Measurements from ENCODE around the gene SCYGR4.
"Not testable (repeated sequence)": the region's sequence is repeated elsewhere in the genome, so short reads cannot be mapped to it uniquely, and the experiment has no call there.

SCYGR4 gene

DNA sequence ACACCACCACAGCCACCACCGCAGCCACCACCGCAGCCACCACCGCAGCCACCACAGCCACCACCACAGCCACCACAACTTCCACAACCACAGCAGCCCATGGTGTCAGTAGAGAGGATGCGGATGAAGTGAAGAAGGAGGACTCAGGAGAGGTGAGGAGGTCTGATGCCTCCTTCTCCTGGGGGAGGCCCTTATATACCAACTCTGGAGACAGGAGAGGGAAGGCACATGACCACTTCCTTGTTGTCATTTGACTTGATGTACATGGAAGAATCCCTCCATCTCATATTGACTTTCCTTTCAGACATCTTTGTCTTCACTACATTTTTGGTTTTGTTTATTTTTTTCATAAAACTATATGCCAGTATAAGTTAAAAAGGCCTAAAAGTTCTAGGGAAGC, 2.6 kb upstream of the SCYGR4 start, which contains the start of gene SCYGR3:
TSS of gene SCYGR3 (minus strand) at position 101 of the 400 bp plus-strand sequence. CDS start at position 101, 0 bp downstream.
- DNase-seq, result no peak

DNA sequence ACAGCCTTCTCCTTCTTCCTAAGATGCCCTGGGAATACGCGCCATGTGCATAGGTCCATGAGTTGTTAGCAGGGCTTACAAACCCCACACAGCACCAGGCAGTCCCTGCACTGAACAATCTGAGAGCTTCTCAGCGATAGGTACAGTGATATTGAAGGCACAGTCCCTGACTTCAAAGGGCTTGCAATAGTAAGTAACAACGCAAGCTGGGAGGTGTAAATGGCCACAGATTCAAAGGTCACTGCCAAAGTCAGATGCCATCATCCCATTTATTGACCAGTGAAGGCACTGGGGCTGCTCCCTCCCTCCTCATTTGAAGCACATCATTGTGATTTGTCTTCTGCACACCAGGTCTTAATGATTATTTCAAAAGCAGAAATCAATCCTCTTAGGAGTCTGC, 2.1 kb upstream of the SCYGR4 start:
- no peak for DNase-seq

DNA sequence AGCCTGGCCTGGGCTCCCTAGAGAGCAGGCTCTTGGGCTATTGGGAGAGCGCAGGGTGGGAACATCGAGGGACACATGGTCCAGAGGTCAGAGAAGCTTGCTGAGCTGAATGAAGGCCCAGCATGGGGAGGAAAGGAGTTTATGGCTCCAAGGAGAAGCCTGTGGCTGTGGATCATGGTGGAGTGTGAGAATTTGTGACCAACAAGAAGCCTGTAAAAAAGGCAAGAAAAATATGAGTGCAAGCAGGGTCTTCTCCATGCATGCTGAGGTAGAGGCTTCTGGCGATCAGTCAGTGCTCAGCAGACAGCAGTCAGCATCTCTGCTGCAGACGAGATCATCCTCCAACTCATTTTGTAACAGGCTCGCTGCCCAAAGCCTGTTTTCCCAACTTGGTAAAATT, 1.4 kb upstream of the SCYGR4 start:
- no peak for DNase-seq

DNA sequence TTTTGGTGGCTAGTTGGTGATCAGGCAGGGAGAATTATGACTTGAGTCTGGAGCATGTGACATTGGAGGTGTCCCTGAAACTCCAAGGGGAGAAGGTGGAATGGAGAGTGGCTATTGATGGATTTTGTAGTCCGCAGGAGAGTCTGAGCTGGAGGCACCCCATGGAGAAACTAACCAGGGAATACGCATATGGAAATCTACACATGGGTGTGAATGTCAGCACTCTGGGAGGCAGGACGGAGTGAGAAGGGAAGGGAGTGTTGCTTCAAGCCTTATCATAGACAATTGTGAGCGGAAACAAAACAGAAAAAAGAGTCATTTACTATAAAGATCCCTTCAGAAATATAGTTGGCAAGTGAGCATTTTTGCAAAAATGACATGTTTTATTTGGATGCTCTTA, 667 bp upstream of the SCYGR4 start:
- DNase-seq, result no peak

DNA sequence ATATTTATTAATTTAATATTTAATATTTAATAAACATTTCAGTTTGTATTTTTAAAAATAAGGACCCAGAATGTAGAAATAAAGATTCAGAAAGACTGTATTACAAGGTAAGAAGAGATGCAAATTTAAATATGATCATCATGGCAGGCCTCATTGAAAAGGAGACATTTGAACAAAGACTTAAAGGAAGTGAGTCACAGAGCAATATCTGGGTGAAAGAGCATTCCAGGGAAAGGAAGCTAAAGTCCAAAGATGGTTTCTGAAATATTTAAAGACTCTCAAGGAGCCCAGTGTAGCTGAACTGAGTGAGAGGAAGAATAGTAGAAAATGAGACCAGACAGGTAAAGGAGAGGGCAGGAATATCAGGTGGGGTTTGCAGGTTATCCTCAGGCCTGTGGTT, 5.9 kb downstream of the SCYGR4 start:
- DNase-seq, result no peak

DNA sequence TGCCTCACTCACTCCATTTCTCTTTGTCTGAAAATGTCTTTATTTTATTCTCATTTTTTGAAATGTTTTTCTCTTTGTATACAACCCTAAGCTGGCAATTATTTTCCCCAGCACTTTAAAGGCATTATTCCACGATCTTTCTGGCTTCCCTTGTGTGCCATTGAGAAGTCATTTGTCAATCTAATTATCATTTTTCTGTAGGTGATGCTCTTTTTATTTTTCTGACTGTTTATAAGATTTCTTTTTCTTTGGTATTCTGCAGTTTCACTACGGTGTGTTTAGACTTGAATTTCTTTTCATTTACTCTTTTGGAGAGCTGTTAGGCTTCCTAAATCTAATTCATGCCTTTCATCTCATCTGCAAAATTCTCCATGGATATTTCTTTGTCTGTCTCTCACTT, 8.1 kb downstream of the SCYGR4 start:
- DNase-seq, result no peak

DNA sequence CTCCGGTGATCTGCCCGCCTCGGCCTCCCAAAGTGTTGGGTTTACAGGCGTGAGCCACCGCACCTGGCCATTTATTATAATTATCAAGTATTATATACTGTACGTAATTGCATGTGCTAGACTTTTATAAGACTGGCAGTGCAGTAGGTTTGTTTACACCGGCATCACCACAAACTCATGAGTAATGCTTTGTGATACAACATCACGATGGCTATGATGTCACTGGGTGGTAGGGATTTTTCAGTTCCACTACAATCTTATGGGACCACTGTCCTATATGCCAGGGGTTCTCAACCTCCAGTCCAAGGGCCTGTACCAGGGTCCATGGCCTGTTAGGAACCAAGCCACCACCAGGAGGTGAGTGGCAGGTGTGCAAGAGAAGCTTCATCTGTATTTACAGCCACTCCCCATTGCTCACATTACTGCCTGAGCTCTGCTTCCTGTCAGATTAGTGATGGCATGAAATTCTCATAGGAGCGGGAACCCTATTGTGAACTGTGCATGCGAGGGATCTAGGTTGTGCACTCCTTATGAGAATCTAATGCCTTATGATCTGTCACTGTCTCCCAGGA, 9.4 kb downstream of the SCYGR4 start:
- DNase-seq, result no peak

DNA sequence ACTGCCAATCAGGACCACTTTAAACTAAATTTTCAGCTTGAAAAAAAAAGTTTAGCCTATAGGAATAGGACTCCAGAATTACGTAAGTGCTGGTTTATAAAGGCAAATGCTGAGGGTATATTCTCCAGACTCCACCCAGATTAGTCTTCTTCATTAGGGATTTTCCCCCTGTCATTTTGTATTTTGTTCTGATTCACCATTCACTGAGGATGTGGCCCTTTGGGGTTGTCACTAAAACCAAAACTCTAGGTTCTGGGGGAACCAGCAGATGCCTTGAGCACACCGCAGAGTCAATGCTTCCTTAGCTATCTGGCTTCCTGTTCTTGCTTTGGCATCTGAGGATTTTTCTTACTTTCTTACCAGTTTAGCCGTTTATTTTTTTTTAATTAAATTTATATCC, 10.5 kb downstream of the SCYGR4 start:
- DNase-seq, result no peak

DNA sequence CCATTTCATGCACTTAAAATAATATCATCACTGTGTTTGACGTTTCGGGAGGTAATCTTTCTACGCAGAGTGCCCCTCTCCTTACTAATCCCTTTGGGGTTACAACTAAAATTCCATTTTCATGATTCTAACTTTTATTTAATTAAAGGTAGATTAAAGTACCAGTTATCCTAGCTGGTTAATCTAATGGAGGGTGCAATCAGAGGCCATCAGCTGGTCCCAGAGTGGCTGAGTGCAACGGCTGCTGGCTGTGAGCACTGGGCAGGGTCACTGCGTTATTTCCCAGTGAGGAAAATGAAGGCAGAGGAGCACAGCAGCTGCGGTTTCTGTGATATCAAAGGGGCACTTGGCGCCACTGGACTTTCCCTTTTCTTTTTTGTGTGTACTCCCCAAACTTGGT, 12.1 kb downstream of the SCYGR4 start:
- DNase-seq, result no peak

DNA sequence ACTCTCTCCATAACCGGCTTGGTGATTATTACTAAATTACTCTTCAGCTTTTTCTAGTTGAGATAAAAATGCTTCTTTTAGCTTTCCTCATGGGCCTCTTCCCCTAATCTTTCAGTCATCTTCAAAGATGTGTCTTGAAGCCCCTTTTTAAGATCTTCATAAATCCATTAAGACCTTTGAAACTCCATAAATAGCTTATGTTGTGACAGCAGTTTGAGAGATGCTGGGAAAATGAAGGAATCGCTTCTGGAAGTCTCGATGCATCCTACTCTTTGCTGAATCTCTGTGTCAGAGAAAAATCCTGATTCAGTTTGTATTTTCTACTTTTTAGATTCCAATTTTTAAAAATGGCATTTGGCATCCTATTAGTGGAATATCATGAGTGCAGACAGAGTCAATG, 13.0 kb downstream of the SCYGR4 start:
- DNase-seq, result no peak

DNA sequence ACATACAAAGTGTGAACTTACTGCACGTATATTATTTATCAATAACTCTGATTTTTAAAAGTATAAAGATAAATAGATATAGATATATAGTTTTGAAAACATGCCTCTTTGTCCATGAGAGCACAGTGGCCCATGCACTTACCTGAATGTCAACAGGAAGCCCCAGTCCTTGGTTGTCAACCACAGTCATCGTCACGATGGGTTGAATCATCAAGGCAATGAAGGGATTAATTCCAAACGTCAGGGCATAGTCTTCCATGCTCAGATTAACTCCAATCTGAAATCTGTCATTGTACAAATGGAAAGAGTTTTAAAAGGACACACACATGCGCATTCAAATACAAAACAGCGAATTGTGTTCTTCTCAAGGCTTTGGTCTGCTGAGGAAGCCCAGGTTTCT, 15.5 kb downstream of the SCYGR4 start:
- no peak for DNase-seq

DNA sequence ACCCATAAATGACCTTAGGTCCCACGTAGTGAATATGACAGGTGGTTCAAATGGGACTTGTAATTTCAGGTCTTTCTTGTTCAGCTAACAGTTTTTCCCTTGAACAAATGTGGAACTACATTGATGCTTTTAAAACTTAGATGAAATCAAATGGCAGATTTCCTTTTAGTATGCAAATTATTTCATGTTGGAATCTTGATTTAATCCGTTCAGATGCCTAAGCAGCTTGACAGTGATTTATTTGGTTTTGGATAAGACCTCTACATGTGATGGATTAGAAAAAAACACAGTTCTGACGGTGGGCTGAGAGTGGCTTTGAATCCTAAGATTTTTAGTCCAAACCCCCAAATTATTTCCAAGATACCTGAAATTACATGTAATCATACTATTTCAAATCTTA, 16.9 kb downstream of the SCYGR4 start:
- DNase-seq, result no peak

DNA sequence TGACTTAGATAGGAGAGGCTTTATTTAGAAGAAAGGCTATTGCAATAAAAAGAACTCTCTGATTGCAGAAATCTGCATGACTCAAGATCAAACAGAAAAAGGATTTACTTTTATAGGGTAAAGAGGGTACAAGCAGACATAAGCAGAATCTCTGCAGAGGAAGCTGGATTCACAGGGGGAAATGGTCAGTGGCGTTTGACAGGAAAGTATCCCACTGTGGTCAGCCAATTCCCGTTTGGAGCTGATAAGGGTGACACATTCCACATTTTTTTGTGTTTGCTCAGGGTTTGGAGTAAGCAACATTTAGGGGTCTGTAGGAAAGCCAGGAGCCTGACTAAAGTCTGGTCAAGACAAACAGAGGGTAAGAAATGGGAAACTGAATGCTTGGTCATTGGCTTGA, 25.4 kb downstream of the SCYGR4 start:
- no peak for DNase-seq

DNA sequence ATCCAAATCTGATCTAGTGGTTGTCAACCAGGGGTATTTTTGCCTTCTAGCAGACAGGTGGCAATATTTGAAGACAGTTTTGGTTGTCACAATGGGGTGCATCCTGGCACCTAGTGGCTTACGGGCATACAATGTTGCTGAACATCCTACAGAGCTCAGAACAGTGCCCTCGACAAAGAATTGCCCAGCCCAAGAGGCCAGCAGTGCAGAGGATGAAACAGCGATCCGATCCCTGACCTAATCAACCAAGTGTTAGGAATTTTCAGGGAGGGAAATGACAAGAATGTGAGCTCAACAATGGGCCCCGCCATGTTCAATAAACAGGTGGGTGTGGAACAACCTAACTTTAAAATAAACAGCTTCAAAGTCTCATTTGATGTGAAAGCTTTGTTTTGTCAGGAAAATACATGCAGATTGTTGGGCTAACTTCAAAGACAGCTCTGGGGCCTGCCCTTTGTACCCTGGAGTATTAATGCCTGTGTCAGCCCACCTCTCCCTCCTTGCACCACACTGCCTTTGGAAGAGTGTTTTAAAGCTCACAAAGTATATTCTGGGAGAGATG, 26.8 kb downstream of the SCYGR4 start:
- DNase-seq, result no peak

DNA sequence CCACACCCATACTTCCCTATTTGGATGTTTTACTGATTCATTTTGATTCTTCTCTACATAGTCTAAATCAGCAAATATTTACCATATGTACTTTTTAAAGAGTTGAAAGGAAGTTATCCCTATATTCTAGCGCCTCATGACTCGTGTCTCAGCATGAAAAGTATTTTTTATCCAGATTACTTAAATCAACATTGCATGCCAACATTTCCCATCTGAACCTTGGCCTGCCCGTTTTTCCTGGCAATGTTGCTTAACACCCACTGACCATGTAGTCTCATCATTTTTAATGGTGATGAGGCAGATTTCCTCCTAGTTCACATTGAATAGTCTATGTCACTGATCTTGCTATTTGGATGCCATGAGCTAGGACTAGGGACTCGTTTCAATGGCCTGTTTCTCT, 36.1 kb downstream of the SCYGR4 start:
- DNase-seq, result no peak

DNA sequence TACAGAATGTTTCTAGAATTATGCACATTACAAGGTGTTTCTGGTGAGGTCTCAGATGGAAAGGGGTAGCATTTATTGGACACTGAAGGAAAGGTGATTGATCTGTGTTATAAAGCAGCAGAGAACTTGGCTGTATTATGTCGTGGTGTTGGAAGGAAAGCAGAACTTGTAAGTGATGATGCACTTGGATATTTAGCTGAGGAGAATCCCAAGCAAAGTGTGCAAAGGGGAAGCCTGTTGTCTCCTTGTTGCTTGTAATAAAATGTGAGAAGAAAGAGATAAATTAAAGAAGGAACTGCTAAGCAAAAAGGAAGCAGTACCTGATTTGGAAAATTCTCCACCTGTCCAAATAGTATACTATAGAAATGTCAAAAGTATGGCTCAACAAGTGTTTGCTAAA, 37.1 kb downstream of the SCYGR4 start:
- DNase-seq, result no peak

DNA sequence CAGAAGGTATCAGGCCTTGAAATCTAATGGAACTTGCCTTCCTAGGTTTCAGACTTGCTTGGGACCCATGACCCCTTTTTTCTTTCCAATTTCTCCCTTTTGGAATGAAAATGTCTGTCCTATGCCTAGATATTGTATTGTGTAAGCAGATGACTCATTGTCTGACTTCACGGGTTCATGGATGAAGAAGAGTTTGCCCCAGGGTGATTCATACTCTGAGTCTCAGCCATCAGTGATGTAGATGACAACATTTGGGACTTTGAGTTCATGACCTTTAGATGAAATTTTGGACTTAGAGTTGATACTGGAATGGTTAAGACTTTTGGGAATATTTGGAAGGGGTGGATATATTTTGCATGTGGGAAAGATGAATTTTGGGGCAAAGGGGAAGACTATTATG, 38.2 kb downstream of the SCYGR4 start:
- DNase-seq, result no peak

DNA sequence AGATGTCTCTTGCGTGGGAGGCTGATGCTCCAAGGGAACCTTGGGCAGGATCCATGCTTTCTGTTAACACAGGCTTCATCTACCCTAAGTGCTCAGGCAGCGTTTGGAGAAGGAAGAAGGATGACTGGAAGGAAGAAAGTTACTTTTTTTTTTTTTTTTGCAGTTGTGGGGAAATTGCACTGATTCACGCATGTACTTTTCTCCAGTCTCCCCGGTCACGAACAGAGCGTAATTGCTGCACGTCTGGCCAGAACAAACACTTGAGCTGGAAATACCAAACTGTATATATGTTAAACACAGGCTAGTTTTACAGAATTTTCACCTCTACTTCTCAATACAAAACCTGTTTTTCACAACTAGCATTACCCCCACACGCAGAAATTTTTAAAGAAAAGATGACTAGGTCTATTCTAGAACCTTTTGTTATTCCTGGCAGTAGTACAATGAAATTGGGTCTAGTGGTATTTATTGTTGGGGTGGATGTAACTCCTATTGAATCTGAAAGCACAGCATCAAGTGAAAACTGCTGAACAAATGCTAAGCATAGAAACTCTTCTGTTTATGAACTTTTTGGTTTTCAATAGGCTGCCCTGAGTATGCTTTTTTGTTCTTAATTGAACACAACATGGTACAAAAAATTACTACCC, 40.0 kb downstream of the SCYGR4 start:
- no peak for DNase-seq

DNA sequence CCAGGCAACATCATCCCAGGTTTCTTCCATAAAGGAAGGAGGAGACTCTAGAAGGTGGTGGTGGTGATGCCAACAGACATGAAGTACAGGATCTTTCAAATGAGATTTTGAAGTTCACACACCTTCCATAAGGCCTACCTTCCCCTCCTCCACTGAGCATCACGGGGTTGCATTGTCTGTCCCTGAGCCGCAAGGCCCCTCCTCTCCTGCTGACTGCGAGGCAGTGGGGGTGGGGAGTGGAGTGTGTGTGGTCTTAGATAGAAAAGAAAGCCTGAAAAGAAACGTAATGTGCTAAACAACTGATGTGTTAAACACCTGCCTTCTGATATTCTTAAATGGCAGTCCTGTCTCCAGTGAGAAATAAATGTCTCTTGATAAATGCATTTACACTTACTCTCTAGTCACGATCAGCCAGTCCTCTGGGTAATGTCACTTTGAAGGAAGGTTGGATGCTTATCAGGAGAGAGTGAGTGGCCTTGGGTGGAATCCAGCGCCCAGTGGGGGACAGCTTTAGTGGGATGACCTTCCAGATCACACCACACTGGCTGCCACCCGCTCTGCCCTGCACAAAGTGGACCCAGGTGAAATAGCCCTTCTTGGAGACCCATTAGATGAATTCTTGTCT, 43.8 kb downstream of the SCYGR4 start:
- DNase-seq, result no peak

DNA sequence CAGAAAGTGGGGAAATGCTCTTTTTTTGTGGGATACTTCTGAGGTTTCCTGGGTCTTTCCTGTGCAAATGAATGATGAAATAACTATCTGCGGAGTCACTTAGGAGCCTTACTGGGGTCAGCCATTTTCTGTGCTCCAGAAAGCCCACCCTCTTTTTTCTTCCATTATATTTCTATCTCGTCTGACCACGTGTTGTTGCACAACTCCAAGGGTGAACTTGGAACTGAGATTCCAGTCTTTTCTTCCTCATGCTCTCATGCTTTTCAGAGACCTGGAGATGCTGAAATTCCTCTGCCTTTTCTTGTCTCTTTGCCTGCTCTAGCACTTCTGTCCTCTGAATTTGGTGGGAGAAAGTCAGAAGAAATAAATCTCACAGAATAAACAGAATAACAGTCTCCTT, 44.5 kb downstream of the SCYGR4 start:
- no peak for DNase-seq

DNA sequence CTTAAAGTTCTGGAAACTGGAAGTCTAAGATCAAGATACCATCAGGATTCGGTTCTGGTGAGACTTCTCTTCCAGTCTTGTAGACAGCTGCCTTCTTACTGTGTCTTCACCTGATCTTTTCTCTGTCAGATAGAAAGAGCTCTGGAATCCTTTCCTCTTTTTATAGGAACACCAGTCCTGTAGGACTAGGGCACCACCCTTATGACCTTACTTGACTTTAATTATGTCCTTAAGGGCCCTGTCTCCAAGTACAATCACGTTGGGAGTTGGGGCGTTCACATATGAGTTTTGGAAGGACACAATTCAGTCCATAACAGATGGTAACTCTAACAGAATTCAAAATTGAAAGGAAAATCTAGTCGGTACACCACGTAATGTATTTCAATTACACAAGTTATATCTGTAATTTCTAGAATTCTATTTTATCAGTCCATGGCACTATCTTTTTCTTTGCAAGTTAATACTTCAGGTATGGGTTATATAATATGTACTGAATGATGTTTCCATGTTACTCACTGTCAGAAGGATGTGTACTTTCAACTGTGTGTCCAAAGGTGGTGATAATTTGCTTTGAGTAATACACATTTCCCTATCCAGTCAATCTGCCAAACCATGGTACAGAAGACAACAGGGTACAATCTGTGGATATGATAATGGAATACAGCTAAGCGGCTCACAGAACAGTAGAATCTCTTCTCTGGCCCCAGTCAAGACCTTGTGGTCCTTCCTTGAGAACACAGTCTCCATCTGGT, 48.1 kb downstream of the SCYGR4 start:
- DNase-seq, result no peak

DNA sequence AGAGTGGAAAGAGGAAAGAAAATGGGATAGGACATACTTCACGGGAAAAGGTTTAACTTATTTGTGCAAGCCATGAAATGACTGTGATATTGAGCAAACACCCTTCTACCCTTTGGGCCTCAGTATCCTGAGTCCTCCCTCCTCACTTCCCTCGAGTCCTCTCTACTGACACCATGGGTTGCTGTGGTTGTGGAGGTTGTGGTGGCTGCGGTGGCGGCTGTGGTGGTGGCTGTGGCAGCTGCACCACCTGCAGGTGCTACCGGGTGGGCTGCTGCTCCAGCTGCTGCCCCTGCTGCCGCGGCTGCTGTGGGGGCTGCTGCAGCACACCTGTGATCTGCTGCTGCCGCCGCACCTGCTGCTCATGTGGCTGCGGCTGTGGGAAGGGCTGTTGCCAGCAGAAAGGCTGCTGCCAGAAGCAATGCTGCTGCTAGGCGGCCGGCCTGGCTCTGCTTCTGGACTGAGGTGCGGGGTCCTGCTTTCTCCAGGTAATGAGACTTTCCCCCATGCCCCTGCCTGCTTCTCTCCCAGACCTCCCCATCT, 49.4 kb downstream of the SCYGR4 start, which contains the start of gene SCYGR5:
TSS of gene SCYGR5 (plus strand) at position 174 of the 540 bp plus-strand sequence. CDS start at position 174, 0 bp downstream.
- not testable (repeated sequence) for DNase-seq
